Measurements from ENCODE around the gene GDAP1L1. TPM values are rescaled to one million over a fixed set of nuclear protein-coding genes. Genes with fewer than 3 reads are reported as not detected.

Gene GDAP1L1
- polyA plus RNA-seq, 1 donor from 2014 or later: 216 TPM

DNA sequence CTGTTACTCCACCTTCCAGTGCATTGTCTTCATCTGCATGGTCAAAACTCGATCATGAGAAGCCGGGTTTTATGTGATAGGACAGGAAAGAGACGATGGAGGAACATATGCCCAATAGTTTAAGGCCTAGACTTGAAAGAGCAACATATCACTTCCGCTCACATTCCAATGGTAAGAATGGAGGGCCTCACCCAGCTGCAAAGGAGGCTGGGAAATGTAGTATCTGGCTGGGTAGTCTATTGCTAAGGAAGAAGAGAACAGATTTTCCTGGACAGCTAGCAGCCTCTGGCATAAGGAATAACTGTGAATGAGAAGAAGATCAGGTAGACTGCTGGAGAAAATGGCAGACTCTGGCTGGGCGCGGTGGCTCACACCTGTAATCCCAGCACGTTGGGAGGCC is 44.6 kb downstream of the GDAP1L1 start:
- no peak overlapping the region for H3K4me3 ChIP-seq (ENCODE audit: low read length)
- H3K9ac ChIP-seq (ENCODE audit: low read length): no peak overlapping the region
- no peak overlapping the region for H2AFZ ChIP-seq (ENCODE audit: low read depth, low read length)
- H3F3A ChIP-seq (ENCODE audit: insufficient read depth, low read length, poor library complexity, severe bottlenecking): no peaks in the 10 kb centered on the region
- H3K79me2 ChIP-seq (replicated peaks; ENCODE audit: insufficient read depth, low read length): no peaks in the 10 kb centered on the region
- no peaks in the 10 kb centered on the region for H4K20me1 ChIP-seq (ENCODE audit: insufficient read depth)
- no peaks in the 10 kb centered on the region for H3K36me3 ChIP-seq (ENCODE audit: insufficient read depth, low read length)
- H3K4me2 ChIP-seq (ENCODE audit: low read length): no peak overlapping the region
- peaks cover 4% of the 10 kb centered on the region for H3K9me3 ChIP-seq (ENCODE audit: low read length)
- no peaks in the 10 kb centered on the region for H3K9me2 ChIP-seq (ENCODE audit: insufficient read depth, low read length)
- H3K27me3 ChIP-seq (ENCODE audit: insufficient read depth, low read depth, low read length): no peaks in the 10 kb centered on the region
- TF ChIP-seq POLR2AphosphoS5 (IDR thresholded peaks at IDR 0.05): no peak
- TF ChIP-seq, protein P1, sequence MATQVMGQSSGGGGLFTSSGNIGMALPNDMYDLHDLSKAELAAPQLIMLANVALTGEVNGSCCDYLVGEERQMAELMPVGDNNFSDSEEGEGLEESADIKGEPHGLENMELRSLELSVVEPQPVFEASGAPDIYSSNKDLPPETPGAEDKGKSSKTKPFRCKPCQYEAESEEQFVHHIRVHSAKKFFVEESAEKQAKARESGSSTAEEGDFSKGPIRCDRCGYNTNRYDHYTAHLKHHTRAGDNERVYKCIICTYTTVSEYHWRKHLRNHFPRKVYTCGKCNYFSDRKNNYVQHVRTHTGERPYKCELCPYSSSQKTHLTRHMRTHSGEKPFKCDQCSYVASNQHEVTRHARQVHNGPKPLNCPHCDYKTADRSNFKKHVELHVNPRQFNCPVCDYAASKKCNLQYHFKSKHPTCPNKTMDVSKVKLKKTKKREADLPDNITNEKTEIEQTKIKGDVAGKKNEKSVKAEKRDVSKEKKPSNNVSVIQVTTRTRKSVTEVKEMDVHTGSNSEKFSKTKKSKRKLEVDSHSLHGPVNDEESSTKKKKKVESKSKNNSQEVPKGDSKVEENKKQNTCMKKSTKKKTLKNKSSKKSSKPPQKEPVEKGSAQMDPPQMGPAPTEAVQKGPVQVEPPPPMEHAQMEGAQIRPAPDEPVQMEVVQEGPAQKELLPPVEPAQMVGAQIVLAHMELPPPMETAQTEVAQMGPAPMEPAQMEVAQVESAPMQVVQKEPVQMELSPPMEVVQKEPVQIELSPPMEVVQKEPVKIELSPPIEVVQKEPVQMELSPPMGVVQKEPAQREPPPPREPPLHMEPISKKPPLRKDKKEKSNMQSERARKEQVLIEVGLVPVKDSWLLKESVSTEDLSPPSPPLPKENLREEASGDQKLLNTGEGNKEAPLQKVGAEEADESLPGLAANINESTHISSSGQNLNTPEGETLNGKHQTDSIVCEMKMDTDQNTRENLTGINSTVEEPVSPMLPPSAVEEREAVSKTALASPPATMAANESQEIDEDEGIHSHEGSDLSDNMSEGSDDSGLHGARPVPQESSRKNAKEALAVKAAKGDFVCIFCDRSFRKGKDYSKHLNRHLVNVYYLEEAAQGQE (IDR thresholded peaks at IDR 0.05; ENCODE audit: borderline replicate concordance): no peak
- TF ChIP-seq EZH2 (IDR thresholded peaks at IDR 0.05; ENCODE audit: borderline replicate concordance, insufficient read depth, low read length, poor library complexity, severe bottlenecking): no peak
- TF ChIP-seq RAD21 (conservative IDR thresholded peaks at IDR 0.05): no peak
- TF ChIP-seq, protein P2, sequence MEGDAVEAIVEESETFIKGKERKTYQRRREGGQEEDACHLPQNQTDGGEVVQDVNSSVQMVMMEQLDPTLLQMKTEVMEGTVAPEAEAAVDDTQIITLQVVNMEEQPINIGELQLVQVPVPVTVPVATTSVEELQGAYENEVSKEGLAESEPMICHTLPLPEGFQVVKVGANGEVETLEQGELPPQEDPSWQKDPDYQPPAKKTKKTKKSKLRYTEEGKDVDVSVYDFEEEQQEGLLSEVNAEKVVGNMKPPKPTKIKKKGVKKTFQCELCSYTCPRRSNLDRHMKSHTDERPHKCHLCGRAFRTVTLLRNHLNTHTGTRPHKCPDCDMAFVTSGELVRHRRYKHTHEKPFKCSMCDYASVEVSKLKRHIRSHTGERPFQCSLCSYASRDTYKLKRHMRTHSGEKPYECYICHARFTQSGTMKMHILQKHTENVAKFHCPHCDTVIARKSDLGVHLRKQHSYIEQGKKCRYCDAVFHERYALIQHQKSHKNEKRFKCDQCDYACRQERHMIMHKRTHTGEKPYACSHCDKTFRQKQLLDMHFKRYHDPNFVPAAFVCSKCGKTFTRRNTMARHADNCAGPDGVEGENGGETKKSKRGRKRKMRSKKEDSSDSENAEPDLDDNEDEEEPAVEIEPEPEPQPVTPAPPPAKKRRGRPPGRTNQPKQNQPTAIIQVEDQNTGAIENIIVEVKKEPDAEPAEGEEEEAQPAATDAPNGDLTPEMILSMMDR (IDR thresholded peaks at IDR 0.05; ENCODE audit: poor library complexity, severe bottlenecking): no peak
- TF ChIP-seq SMC3 (conservative IDR thresholded peaks at IDR 0.05; ENCODE audit: poor library complexity): no peak
- TF ChIP-seq EP300 (conservative IDR thresholded peaks at IDR 0.05; ENCODE audit: poor library complexity, severe bottlenecking): no peak
- TF ChIP-seq TAF1 (IDR thresholded peaks at IDR 0.05; ENCODE audit: low read depth): no peak
- no peak for TF ChIP-seq MXI1 (conservative IDR thresholded peaks at IDR 0.05; ENCODE audit: poor library complexity, severe bottlenecking)
- no peak overlapping the region for H3K27ac ChIP-seq (ENCODE audit: low read length)

DNA sequence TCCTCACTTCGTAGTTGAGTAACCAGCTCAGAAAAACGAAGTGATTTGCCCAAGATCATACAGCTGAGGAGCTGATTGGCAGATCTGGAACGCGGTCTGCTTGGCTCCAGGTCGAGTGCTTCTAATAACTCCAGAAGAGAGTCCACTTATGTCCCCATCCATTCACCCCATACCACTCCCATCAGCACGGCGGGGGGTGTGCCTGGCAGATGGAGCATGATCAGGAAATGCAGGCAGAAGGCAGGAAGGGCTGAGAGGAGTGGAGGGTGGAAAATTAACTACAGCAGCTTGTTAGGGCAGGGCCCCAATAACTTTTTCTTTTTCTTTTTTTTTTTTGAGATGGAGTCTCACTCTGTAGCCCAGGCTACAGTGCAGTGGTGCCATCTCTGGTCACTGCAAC is 48.9 kb downstream of the GDAP1L1 start:
- H3K27ac ChIP-seq (ENCODE audit: low read length): no peak overlapping the region
- no peaks in the 10 kb centered on the region for H3K9me3 ChIP-seq (ENCODE audit: low read length)
- H4K20me1 ChIP-seq (ENCODE audit: insufficient read depth): no peaks in the 10 kb centered on the region
- H3K79me2 ChIP-seq (replicated peaks; ENCODE audit: insufficient read depth, low read length): no peaks in the 10 kb centered on the region
- no peak for TF ChIP-seq POLR2AphosphoS5 (IDR thresholded peaks at IDR 0.05)
- TF ChIP-seq TAF1 (IDR thresholded peaks at IDR 0.05; ENCODE audit: low read depth): no peak
- no peak for TF ChIP-seq EP300 (conservative IDR thresholded peaks at IDR 0.05; ENCODE audit: poor library complexity, severe bottlenecking)
- TF ChIP-seq RAD21 (conservative IDR thresholded peaks at IDR 0.05): no peak
- no peak for TF ChIP-seq SMC3 (conservative IDR thresholded peaks at IDR 0.05; ENCODE audit: poor library complexity)
- TF ChIP-seq, protein P1 (IDR thresholded peaks at IDR 0.05; ENCODE audit: borderline replicate concordance): no peak
- TF ChIP-seq MXI1 (conservative IDR thresholded peaks at IDR 0.05; ENCODE audit: poor library complexity, severe bottlenecking): no peak
- TF ChIP-seq, protein P2 (IDR thresholded peaks at IDR 0.05; ENCODE audit: poor library complexity, severe bottlenecking): no peak
- TF ChIP-seq EZH2 (IDR thresholded peaks at IDR 0.05; ENCODE audit: borderline replicate concordance, insufficient read depth, low read length, poor library complexity, severe bottlenecking): no peak
- no peak overlapping the region for H3K4me3 ChIP-seq (ENCODE audit: low read length)
- H3F3A ChIP-seq (ENCODE audit: insufficient read depth, low read length, poor library complexity, severe bottlenecking): no peaks in the 10 kb centered on the region
- H3K9ac ChIP-seq (ENCODE audit: low read length): no peak overlapping the region
- H2AFZ ChIP-seq (ENCODE audit: low read depth, low read length): no peak overlapping the region
- H3K36me3 ChIP-seq (ENCODE audit: insufficient read depth, low read length): no peaks in the 10 kb centered on the region
- no peaks in the 10 kb centered on the region for H3K27me3 ChIP-seq (ENCODE audit: insufficient read depth, low read depth, low read length)
- H3K9me2 ChIP-seq (ENCODE audit: insufficient read depth, low read length): no peaks in the 10 kb centered on the region
- no peak overlapping the region for H3K4me2 ChIP-seq (ENCODE audit: low read length)

Measured in neural cell (in vitro differentiated cells).